NCI-H82 treated with DMSO at 0.1 percent for 48 hours (cell line): ENCODE results near the gene FGD3.

ENCODE experiments used
- DNase-seq: peaks from one replicate; lab custom pipeline; 2025; ENCODE audit not compliant: unreplicated experiment; lab: John Stamatoyannopoulos, UW

Gene FGD3

GRCh38 chr9:92954886-92955285 lies 7.6 kb downstream of the FGD3 start:
- DNase-seq: no peak

GRCh38 chr9:92960561-92961290 lies 13.4 kb downstream of the FGD3 start:
- no peak for DNase-seq

- DNase-seq: no peak
These were observed 14.4 kb downstream of the FGD3 start for GRCh38 chr9:92961627-92962302.

GRCh38 chr9:92962303-92962649 lies 15.0 kb downstream of the FGD3 start:
- no peak for DNase-seq

- DNase-seq: no peak
These were observed 15.5 kb downstream of the FGD3 start for GRCh38 chr9:92962846-92963245.

- no peak for DNase-seq
These were observed 16.7 kb downstream of the FGD3 start for GRCh38 chr9:92963831-92964606.

GRCh38 chr9:92964607-92965060 lies 17.3 kb downstream of the FGD3 start:
- DNase-seq: no peak

- DNase-seq: no peak
These were observed 17.9 kb downstream of the FGD3 start for GRCh38 chr9:92965061-92965758.

GRCh38 chr9:92965759-92966517 lies 18.6 kb downstream of the FGD3 start:
- DNase-seq: no peak

GRCh38 chr9:92966518-92966800 lies 19.1 kb downstream of the FGD3 start:
- DNase-seq: no peak

- no peak for DNase-seq
These were observed 20.8 kb downstream of the FGD3 start for GRCh38 chr9:92968081-92968480.

GRCh38 chr9:92969516-92970466 lies 22.5 kb downstream of the FGD3 start:
- no peak for DNase-seq

GRCh38 chr9:92970467-92970923 lies 23.2 kb downstream of the FGD3 start:
- no peak for DNase-seq

GRCh38 chr9:92971121-92971520 lies 23.8 kb downstream of the FGD3 start:
- no peak for DNase-seq

GRCh38 chr9:92971776-92972175 lies 24.5 kb downstream of the FGD3 start:
- DNase-seq: no peak

GRCh38 chr9:92973700-92974099 lies 26.4 kb downstream of the FGD3 start:
- DNase-seq: no peak

GRCh38 chr9:92974161-92974661 lies 26.9 kb downstream of the FGD3 start:
- no peak for DNase-seq

GRCh38 chr9:92974761-92975755 lies 27.7 kb downstream of the FGD3 start:
- DNase-seq: no peak
